Tibial artery (tissue), 4 donors: ENCODE measurements around the gene PRIMA1.
"Not testable (repeated sequence)": the region's sequence is repeated elsewhere in the genome, so short reads cannot be mapped to it uniquely, and the experiment has no call there.

ENCODE experiments used
- DNase-seq, 2 donors: peaks; one replicate each; pipeline ENCODE4 v3.0.0-alpha.2; 2019
- H3K27ac ChIP-seq, 2 donors: fragments of 200-600 bp; sonication (generic) in 1 of 2; 1 replicate in 1 of 2; 2 replicates in 1 of 2; pipeline ENCODE4 v1.5.1; 2018 to 2019; ENCODE audit warnings: mild to moderate bottlenecking in 1 of 2
- H3K27me3 ChIP-seq, 2 donors: fragments of 200-600 bp; sonication (generic) in 1 of 2; one replicate each; pipeline versions ENCODE4 v1.5.1 to v1.6.0; 2016 to 2019
- H3K36me3 ChIP-seq, 3 donors: fragments of 200-600 bp; sonication (generic) in 2 of 3; one replicate each; pipeline ENCODE4 v1.5.1; 2016 to 2019; ENCODE audit warnings: mild to moderate bottlenecking in 2 of 3
- H3K4me1 ChIP-seq, 4 donors: fragments of 200-600 bp; sonication (generic) in 2 of 4; 1 replicate in 3 of 4; 2 replicates in 1 of 4; pipeline ENCODE4 v1.5.1; 2016 to 2019
- H3K4me3 ChIP-seq, 2 donors: fragments of 200-600 bp; sonication (generic) in 1 of 2; 1 replicate in 1 of 2; 2 replicates in 1 of 2; pipeline ENCODE4 v1.5.1; 2018 to 2019; ENCODE audit warnings: mild to moderate bottlenecking in 2 of 2
- H3K9me3 ChIP-seq, 3 donors: fragments of 200-600 bp; sonication (generic) in 1 of 3; one replicate each; pipeline ENCODE4 v1.5.1; 2016 to 2019
- CTCF ChIP-seq, 2 experiments: fragments of 200-600 bp in 1 of 2; fragments of 450-650 bp in 1 of 2; IDR thresholded peaks; one replicate each; pipeline ENCODE4 v1.5.1; 2017 to 2019; ENCODE audit warnings: antibody characterized with exemption in 2 of 2, mild to moderate bottlenecking in 1 of 2, moderate library complexity in 1 of 2
- intact Hi-C: fragments of 100-400 bp; cut with DNase I; formaldehyde crosslinking; loops from one replicate; pipeline ENCODE4 v1.15.0; 2023; ENCODE audit warnings: low total_unique reads

PRIMA1 gene

GRCh38 chr14:93818857-93819256, 30.6 kb upstream of the PRIMA1 start:
- no peaks in the 10 kb centered on the region for H3K4me1 ChIP-seq
- H3K36me3 ChIP-seq, result no peaks in the 10 kb centered on the region
- peaks cover 0 to 8% of the 10 kb centered on the region in 2 donors for H3K27me3 ChIP-seq
- H3K4me3 ChIP-seq, result no peak overlapping the region
- TF ChIP-seq CTCF (IDR thresholded peaks at IDR 0.05), result no peak
- intact Hi-C loops, result no loop called here
- H3K9me3 ChIP-seq, result peaks cover 0 to 11% (median 0%) of the 10 kb centered on the region in 3 donors
- DNase-seq, result no peak
- no peak overlapping the region for H3K27ac ChIP-seq

GRCh38 chr14:93811676-93812075, 23.4 kb upstream of the PRIMA1 start:
- H3K4me3 ChIP-seq, result no peak overlapping the region
- TF ChIP-seq CTCF (IDR thresholded peaks at IDR 0.05), result no peak
- peaks cover 0 to 17% (median 0%) of the 10 kb centered on the region in 3 donors for H3K9me3 ChIP-seq
- H3K27me3 ChIP-seq, result no peaks in the 10 kb centered on the region
- no peak overlapping the region for H3K27ac ChIP-seq
- intact Hi-C loops, result no loop called here
- no peaks in the 10 kb centered on the region for H3K36me3 ChIP-seq
- no peak for DNase-seq
- no peaks in the 10 kb centered on the region for H3K4me1 ChIP-seq

- Histone ChIP-seq H3K4me1 (no peaks in the 10 kb centered on the region), H3K36me3 (no peaks in the 10 kb centered on the region), H3K27me3 (no peaks in the 10 kb centered on the region), H3K27ac (no peak overlapping the region), H3K9me3 (peaks cover 0 to 13% (median 0%) of the 10 kb centered on the region in 3 donors), H3K4me3 (no peak overlapping the region)
- DNase-seq, result no peak
- intact Hi-C loops, result no loop called here
- TF ChIP-seq CTCF (IDR thresholded peaks at IDR 0.05), result no peak
Measured at GRCh38 chr14:93811020-93811419, 22.7 kb upstream of the PRIMA1 start.

GRCh38 chr14:93809491-93810420, 21.5 kb upstream of the PRIMA1 start:
- DNase-seq, H3K27ac ChIP-seq, intact Hi-C loops, H3K4me3 ChIP-seq, H3K27me3 ChIP-seq, H3K9me3 ChIP-seq, H3K4me1 ChIP-seq, H3K36me3 ChIP-seq: not testable (repeated sequence)

- H3K27me3 ChIP-seq, result no peaks in the 10 kb centered on the region
- H3K9me3 ChIP-seq, result peaks cover 0 to 2% (median 0%) of the 10 kb centered on the region in 3 donors
- DNase-seq, result no peak
- no peak overlapping the region for H3K27ac ChIP-seq
- intact Hi-C loops, result no loop called here
- peaks cover 0 to 14% (median 12%) of the 10 kb centered on the region in 4 donors for H3K4me1 ChIP-seq
- no peak for TF ChIP-seq CTCF (IDR thresholded peaks at IDR 0.05)
- no peaks in the 10 kb centered on the region for H3K36me3 ChIP-seq
- H3K4me3 ChIP-seq, result no peak overlapping the region
Measured at GRCh38 chr14:93804654-93805053, 16.4 kb upstream of the PRIMA1 start.
